Measurements from ENCODE around the gene TSPO2. TPM values are rescaled to one million over a fixed set of nuclear protein-coding genes. Genes with fewer than 3 reads are reported as not detected.

The TSPO2 gene
- total and polyA plus RNA-seq, 2 of the 13 experiments (the other 11 are each of a cell fraction or from before 2014, with no cell fraction given) = 0.55 TPM; not detected in 1

GRCh38 chr6:40999569-40999968 lies 42.7 kb upstream of the TSPO2 start (continued):
- TF ChIP-seq MYPOP (CRISPR knock-in tag; IDR thresholded peaks at IDR 0.05) = no peak
- TF ChIP-seq, protein P1, sequence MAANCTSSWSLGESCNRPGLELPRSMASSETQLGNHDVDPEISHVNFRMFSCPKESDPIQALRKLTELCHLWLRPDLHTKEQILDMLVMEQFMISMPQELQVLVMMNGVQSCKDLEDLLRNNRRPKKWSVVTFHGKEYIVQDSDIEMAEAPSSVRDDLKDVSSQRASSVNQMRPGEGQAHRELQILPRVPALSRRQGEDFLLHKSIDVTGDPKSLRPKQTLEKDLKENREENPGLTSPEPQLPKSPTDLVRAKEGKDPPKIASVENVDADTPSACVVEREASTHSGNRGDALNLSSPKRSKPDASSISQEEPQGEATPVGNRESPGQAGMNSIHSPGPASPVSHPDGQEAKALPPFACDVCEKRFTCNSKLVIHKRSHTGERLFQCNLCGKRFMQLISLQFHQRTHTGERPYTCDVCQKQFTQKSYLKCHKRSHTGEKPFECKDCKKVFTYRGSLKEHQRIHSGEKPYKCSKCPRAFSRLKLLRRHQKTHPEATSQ (CRISPR knock-in tag; IDR thresholded peaks at IDR 0.05; ENCODE audit: borderline replicate concordance) = no peak
- TF ChIP-seq NKX3-1 (CRISPR knock-in tag; IDR thresholded peaks at IDR 0.05) = no peak
- no peak for TF ChIP-seq ZNF546 (CRISPR knock-in tag; conservative IDR thresholded peaks at IDR 0.05)
- peak; percentile 92 for TF ChIP-seq XRCC5 (optimal IDR thresholded peaks at IDR 0.05; ENCODE audit: low read length)
- no peak for TF ChIP-seq JDP2 (CRISPR knock-in tag; IDR thresholded peaks at IDR 0.05; ENCODE audit: borderline replicate concordance)
- no peak for TF ChIP-seq LRRFIP1 (CRISPR knock-in tag; conservative IDR thresholded peaks at IDR 0.05)
- no peak for TF ChIP-seq RAD51 (IDR thresholded peaks at IDR 0.05; ENCODE audit: borderline replicate concordance)
- TF ChIP-seq RFX3 (CRISPR knock-in tag; IDR thresholded peaks at IDR 0.05) = no peak
- no peak for TF ChIP-seq ZNF180 (CRISPR knock-in tag; IDR thresholded peaks at IDR 0.05; ENCODE audit: borderline replicate concordance, low read depth)
- TF ChIP-seq, protein P2, sequence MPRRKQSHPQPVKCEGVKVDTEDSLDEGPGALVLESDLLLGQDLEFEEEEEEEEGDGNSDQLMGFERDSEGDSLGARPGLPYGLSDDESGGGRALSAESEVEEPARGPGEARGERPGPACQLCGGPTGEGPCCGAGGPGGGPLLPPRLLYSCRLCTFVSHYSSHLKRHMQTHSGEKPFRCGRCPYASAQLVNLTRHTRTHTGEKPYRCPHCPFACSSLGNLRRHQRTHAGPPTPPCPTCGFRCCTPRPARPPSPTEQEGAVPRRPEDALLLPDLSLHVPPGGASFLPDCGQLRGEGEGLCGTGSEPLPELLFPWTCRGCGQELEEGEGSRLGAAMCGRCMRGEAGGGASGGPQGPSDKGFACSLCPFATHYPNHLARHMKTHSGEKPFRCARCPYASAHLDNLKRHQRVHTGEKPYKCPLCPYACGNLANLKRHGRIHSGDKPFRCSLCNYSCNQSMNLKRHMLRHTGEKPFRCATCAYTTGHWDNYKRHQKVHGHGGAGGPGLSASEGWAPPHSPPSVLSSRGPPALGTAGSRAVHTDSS (CRISPR knock-in tag; conservative IDR thresholded peaks at IDR 0.05) = no peak
- no peak for TF ChIP-seq ZBTB26 (CRISPR knock-in tag; IDR thresholded peaks at IDR 0.05; ENCODE audit: borderline replicate concordance)
- no peak for TF ChIP-seq SMAD3 (CRISPR knock-in tag; IDR thresholded peaks at IDR 0.05)
- no peak for TF ChIP-seq TOE1 (CRISPR knock-in tag; IDR thresholded peaks at IDR 0.05)
- no peak for TF ChIP-seq TRIM22 (IDR thresholded peaks at IDR 0.05)
- no peak for TF ChIP-seq ZNF160 (CRISPR knock-in tag; IDR thresholded peaks at IDR 0.05)
- TF ChIP-seq ZNF20 (CRISPR knock-in tag; IDR thresholded peaks at IDR 0.05) = no peak
- TF ChIP-seq TAF15 (IDR thresholded peaks at IDR 0.05; ENCODE audit: low read depth, low read length, poor library complexity, severe bottlenecking) = no peak
- no peak for TF ChIP-seq TSC22D2 (CRISPR knock-in tag; IDR thresholded peaks at IDR 0.05; ENCODE audit: borderline replicate concordance)

All from HepG2 (cell line).